OCI-LY7 (cell line): ENCODE data around the gene KCTD19.

Experiments
- CTCF ChIP-seq: fragments of 200-600 bp; sonication (generic); conservative IDR thresholded peaks from 2 replicates; pipeline ENCODE4 v1.5.1; 2014; ENCODE audit warnings: mild to moderate bottlenecking, antibody characterized with exemption, low read length, moderate library complexity, mixed read lengths
- EZH2phosphoT487 ChIP-seq: fragments of 200-600 bp; sonication (generic); IDR thresholded peaks from 2 replicates; pipeline ENCODE4 v1.6.1; 2018; ENCODE audit warnings: low read depth, borderline replicate concordance, mild to moderate bottlenecking, mixed run types, antibody characterized with exemption, low read length, moderate library complexity, mixed read lengths

GRCh38 chr16:67282447-67282805 is 44.1 kb downstream of the KCTD19 start:
- TF ChIP-seq CTCF (no peak), EZH2phosphoT487 (no peak)
